Parathyroid adenoma (tissue), 2 donors: ENCODE results near the gene NCLN.

ENCODE experiments used
- H2AFZ ChIP-seq: fragments of 300-600 bp; sonication (generic); one replicate; pipeline ENCODE4 v1.7.0; 2017; ENCODE audit warnings: antibody characterized with exemption, mild to moderate bottlenecking
- H3K27ac ChIP-seq: fragments of 300-600 bp; sonication (generic); one replicate; pipeline ENCODE4 v1.7.0; 2017
- H3K27me3 ChIP-seq: fragments of 300-600 bp; sonication (generic); one replicate; pipeline ENCODE4 v1.7.0; 2017; ENCODE audit warnings: low read length; ENCODE audit not compliant: control insufficient read depth, insufficient read depth
- H3K36me3 ChIP-seq: fragments of 300-600 bp; sonication (generic); one replicate; pipeline ENCODE4 v1.7.0; 2017; ENCODE audit warnings: low read length; ENCODE audit not compliant: control insufficient read depth, insufficient read depth
- H3K4me1 ChIP-seq: fragments of 300-600 bp; sonication (generic); one replicate; pipeline ENCODE4 v1.7.0; 2017; ENCODE audit warnings: control low read depth
- H3K4me2 ChIP-seq: fragments of 300-600 bp; sonication (generic); one replicate; pipeline ENCODE4 v1.7.0; 2017; ENCODE audit warnings: low read length
- H3K4me3 ChIP-seq: fragments of 300-600 bp; sonication (generic); one replicate; pipeline ENCODE4 v1.7.0; 2017; ENCODE audit warnings: low read depth, low read length
- H3K79me2 ChIP-seq: fragments of 300-600 bp; sonication (generic); one replicate; pipeline ENCODE4 v1.7.0; 2017; ENCODE audit warnings: control low read depth
- H3K9ac ChIP-seq: fragments of 300-600 bp; sonication (generic); one replicate; pipeline ENCODE4 v1.7.0; 2017; ENCODE audit warnings: mild to moderate bottlenecking
- H3K9me3 ChIP-seq: fragments of 300-600 bp; sonication (generic); one replicate; pipeline ENCODE4 v1.7.0; 2017; ENCODE audit warnings: low read length; ENCODE audit not compliant: control insufficient read depth
- TF ChIP-seq, protein P1 (sequence below): fragments of 300-600 bp; sonication (generic); IDR thresholded peaks from one replicate; pipeline ENCODE4 v1.7.0; 2017; ENCODE audit warnings: antibody characterized with exemption, mild to moderate bottlenecking
- donor health status: primary hyperparathyroidism.

The NCLN gene

DNA sequence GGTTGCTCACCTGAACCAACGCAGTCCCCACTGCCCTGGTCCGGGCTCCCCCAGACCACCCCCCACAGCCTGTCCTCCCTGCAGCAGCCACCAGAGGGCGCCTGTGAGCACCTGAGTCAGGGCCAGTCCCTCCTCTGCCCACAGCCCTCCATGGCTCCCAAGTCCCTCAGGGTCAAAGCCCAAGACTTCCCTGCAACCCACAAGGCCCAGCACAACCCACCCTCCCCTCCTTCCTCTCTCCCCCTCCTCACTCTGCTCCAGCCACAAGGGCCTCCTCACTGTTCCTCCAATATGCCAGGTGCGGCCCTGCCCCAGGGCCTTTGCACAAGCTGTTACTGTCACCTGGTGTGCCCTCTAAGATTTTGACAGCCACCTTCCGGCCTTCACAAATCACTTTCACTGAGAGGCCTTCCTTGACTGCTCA is 39.0 kb upstream of the NCLN start:
- no peak overlapping the region for H2AFZ ChIP-seq
- no peaks in the 10 kb centered on the region for H3K36me3 ChIP-seq
- H3K27me3 ChIP-seq, result no peaks in the 10 kb centered on the region
- H3K4me2 ChIP-seq, result no peak overlapping the region
- no peak overlapping the region for H3K9ac ChIP-seq
- H3K9me3 ChIP-seq, result no peaks in the 10 kb centered on the region
- no peak overlapping the region for H3K27ac ChIP-seq
- H3K79me2 ChIP-seq, result no peaks in the 10 kb centered on the region
- TF ChIP-seq, protein P1, sequence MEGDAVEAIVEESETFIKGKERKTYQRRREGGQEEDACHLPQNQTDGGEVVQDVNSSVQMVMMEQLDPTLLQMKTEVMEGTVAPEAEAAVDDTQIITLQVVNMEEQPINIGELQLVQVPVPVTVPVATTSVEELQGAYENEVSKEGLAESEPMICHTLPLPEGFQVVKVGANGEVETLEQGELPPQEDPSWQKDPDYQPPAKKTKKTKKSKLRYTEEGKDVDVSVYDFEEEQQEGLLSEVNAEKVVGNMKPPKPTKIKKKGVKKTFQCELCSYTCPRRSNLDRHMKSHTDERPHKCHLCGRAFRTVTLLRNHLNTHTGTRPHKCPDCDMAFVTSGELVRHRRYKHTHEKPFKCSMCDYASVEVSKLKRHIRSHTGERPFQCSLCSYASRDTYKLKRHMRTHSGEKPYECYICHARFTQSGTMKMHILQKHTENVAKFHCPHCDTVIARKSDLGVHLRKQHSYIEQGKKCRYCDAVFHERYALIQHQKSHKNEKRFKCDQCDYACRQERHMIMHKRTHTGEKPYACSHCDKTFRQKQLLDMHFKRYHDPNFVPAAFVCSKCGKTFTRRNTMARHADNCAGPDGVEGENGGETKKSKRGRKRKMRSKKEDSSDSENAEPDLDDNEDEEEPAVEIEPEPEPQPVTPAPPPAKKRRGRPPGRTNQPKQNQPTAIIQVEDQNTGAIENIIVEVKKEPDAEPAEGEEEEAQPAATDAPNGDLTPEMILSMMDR, result peak; percentile 36
- no peak overlapping the region for H3K4me3 ChIP-seq
- no peaks in the 10 kb centered on the region for H3K4me1 ChIP-seq

DNA sequence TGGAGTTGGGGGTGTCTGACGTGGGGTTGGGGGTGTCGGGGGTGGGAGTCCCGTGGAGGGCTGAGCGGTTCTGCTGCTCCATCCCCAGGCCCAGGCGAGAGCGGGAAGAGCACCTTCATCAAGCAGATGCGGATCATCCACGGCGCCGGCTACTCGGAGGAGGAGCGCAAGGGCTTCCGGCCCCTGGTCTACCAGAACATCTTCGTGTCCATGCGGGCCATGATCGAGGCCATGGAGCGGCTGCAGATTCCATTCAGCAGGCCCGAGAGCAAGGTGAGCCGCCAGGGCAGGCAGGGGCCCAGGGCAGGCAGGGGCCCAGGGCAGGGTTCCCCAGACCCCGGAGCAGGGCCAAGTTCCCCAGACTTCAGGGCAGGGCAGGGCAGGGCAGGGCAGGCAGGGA is 37.2 kb upstream of the NCLN start:
- no peaks in the 10 kb centered on the region for H3K79me2 ChIP-seq
- H3K27ac ChIP-seq, result no peak overlapping the region
- no peaks in the 10 kb centered on the region for H3K9me3 ChIP-seq
- H3K4me3 ChIP-seq, result no peak overlapping the region
- no peak overlapping the region for H3K4me2 ChIP-seq
- no peak overlapping the region for H2AFZ ChIP-seq
- TF ChIP-seq, protein P1, result no peak
- H3K27me3 ChIP-seq, result no peaks in the 10 kb centered on the region
- no peaks in the 10 kb centered on the region for H3K4me1 ChIP-seq
- no peak overlapping the region for H3K9ac ChIP-seq
- no peaks in the 10 kb centered on the region for H3K36me3 ChIP-seq

DNA sequence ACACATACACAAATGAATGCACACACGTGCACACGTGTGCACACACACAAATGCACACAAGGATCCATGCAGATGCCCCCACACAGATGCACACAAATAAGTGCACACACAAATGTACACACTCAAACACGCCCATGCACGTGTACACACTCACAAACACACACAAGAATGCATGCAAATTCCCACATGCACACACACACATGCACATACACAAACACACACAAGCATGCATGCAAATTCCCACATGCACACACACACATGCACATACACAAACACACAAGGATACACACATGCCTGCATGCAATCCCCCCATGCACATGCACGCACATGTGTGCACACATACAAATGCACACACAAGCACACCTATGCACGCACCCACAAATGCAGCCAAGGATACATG is 36.6 kb upstream of the NCLN start:
- TF ChIP-seq, protein P1, result no peak
- no peak overlapping the region for H3K4me3 ChIP-seq
- no peaks in the 10 kb centered on the region for H3K9me3 ChIP-seq
- H3K27me3 ChIP-seq, result no peaks in the 10 kb centered on the region
- H3K9ac ChIP-seq, result no peak overlapping the region
- no peaks in the 10 kb centered on the region for H3K36me3 ChIP-seq
- H3K79me2 ChIP-seq, result no peaks in the 10 kb centered on the region
- no peak overlapping the region for H3K4me2 ChIP-seq
- H3K27ac ChIP-seq, result no peak overlapping the region
- H3K4me1 ChIP-seq, result no peaks in the 10 kb centered on the region
- H2AFZ ChIP-seq, result no peak overlapping the region

DNA sequence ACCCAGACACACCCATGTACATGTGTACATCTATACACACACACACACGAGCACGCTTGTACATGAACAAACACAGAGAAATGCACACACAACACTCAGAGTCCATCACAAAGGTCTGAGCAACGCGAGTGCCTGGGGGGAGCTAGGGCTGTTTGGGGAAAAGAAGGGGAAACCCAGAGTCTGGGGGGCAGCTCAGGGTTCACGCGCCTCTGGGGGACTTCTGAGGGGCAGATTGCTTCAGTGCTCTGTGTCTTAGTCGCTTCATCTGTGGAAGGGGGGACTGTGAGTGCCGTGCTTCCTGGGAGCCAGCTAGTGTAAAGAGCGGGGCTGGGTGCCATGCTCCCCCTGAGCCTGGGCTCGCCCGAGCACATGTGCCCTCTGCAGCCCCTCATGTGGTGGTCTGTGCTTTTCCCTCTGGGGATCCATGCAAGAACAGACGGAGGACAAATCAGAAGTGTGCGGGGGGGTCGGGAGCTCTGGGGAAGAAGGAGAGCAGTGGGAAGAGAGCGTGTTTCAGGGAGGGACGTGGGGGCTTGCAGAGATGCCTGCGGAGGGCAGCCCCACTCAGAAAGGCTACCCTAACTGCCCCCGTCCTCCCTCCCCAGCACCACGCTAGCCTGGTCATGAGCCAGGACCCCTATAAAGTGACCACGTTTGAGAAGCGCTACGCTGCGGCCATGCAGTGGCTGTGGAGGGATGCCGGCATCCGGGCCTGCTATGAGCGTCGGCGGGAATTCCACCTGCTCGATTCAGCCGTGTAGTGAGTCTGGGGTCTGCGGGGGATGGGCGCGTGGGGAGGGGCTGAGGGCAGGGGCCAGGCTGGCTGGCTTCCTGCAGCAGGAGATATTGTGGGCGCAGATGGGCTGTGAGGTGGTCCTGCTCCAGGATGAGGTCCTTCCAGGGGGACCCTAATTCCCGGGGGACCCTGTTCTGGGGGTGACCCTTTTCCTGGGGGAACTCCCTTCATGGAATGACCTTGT is 35.9 kb upstream of the NCLN start:
- Histone ChIP-seq H3K4me1 (no peaks in the 10 kb centered on the region), H3K4me3 (no peak overlapping the region)

More for the DNA sequence above, 35.9 kb upstream of the NCLN start:
- H3K9ac ChIP-seq, result no peak overlapping the region
- no peaks in the 10 kb centered on the region for H3K27me3 ChIP-seq
- no peak overlapping the region for H3K4me2 ChIP-seq
- H3K79me2 ChIP-seq, result no peaks in the 10 kb centered on the region
- no peaks in the 10 kb centered on the region for H3K36me3 ChIP-seq
- TF ChIP-seq, protein P1, result no peak
- no peak overlapping the region for H3K27ac ChIP-seq
- no peak overlapping the region for H2AFZ ChIP-seq
- H3K9me3 ChIP-seq, result no peaks in the 10 kb centered on the region
